Upper lobe of left lung (tissue), 4 donors: ENCODE data around the gene TMED10.

Source experiments
- CTCF ChIP-seq, 6 experiments: fragments of 450-650 bp in 4 of 6; fragments of 200-600 bp in 2 of 6; sonication (generic) in 2 of 6; IDR thresholded peaks; one replicate each; pipeline ENCODE4 v1.5.1; 2016 to 2019; ENCODE audit warnings: antibody characterized with exemption in 6 of 6
- POLR2A ChIP-seq, 4 donors: fragments of 450-650 bp; IDR thresholded peaks; one replicate each; pipeline ENCODE4 v1.5.1; 2016 to 2017; ENCODE audit warnings: antibody characterized with exemption in 4 of 4, mild to moderate bottlenecking in 2 of 4

- TF ChIP-seq POLR2A (IDR thresholded peaks at IDR 0.05) (no peak), CTCF (IDR thresholded peaks at IDR 0.05) (no peak)
Measured at GRCh38 chr14:75141062-75141461, 35.4 kb downstream of the TMED10 start.
